GM18951 (cell line): ENCODE results near the gene CNTRL.

ENCODE experiments used
- POLR2A ChIP-seq: IDR thresholded peaks from 4 replicates; pipeline ENCODE4 v1.6.1; 2011; ENCODE audit warnings: mild to moderate bottlenecking; ENCODE audit not compliant: insufficient read length, insufficient read depth; ENCODE audit errors: extremely low read depth
- in situ Hi-C: fragments of 300-500 bp; cut with MboI; formaldehyde crosslinking; loops from one replicate; pipeline ENCODE4 v1.12.0; 2022; ENCODE audit warnings: low sequenced_read_pairs, mixed read lengths, inconsistent platforms; ENCODE audit not compliant: unreplicated experiment

CNTRL gene

DNA sequence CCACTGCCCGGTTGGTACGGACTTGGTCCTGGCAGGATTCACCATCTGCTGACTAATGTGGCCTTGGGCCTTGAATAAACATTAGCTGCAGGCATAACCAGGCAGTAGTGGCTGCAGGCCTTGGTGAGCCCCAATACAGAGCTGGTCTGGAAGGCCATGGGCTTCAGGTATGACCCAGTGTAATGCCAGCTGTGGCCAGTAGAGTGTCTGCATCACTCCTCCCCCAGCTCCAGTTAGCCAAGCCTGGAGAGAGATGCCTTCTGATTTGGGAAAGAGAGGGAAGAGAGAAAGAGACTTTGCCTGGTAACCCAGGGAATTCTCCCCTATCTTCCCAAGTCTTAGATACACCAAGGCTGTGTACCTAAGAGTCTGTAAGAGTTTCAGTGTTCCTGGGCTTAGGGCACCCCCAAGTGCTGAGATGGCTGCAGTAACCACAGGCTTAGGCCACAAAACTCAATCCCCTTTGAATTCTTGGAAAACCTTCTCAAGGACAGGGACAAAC lies 19.1 kb upstream of the CNTRL start:
- in situ Hi-C loops: no loop called here
- TF ChIP-seq POLR2A: no peak

DNA sequence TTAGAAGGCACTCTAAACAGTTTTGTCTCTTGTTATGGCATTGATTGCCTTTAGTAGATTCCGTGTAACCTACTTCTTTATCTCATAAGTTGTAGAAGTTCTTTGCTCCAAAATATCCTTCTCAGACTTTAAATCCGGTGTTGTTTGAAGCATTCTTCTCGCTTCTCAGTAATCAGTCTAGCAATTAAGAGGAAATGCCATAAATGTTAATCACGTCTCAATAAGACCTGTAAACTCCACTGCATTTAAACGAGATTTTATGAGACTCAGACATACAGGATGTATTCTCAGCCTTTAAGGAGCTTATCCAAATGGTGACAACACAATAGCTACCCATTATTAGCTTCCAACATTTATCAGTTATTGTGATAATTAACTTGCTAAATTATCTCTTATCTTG lies 16.9 kb upstream of the CNTRL start:
- TF ChIP-seq POLR2A: no peak
- in situ Hi-C loops: no loop called here

DNA sequence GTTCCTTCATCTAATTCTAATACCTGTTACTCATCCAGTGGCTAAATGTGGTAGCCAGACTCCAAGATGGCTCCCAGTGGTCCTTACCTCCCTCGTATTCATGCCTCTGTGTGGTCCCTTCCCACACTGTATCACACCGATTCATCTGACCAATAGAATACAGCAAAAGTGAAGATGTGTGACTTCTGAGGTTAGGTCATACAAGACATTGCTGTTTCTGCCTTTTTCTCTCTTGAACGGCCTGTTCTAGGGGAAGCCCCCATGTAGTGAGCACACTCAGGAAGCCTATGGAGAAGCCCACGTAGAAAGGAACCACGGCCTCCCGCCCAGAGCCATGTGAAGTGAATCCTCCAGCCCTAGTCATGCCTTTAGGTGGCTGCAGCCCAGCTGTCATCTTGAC lies 15.2 kb upstream of the CNTRL start:
- no peak for TF ChIP-seq POLR2A
- in situ Hi-C loops: no loop called here

DNA sequence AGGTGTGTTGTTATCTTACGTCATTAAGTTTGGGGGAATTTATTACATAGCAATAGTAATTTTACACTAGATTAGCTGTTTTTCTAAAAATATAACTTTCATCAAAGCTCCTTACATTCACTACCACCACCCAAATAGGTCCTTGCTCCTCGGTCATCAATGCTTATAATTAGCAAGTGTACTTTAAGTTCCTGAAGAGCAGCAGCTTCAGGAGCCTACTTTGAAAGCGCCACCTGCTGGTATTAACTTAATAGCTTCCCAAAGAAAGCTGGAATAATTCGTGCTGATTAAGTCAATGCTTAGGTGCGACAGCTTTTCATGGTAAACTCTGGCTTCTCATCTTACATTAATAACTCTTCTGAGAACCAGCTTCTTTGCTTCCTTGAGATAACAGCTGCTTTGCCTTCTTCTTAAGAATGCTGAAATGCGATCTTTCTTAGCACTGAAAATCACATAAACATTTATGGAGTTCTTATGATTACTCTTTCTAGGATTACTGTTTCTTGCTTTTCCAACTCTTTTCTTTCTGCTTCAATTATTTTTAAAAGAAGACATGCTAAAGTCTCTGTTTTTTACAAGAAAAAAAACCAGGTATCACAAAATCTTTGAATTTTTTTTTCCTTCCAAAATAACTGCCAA lies 14.6 kb upstream of the CNTRL start:
- in situ Hi-C loops: loop anchor here (10.0 kb wide), 1 partner anchor 305 kb away; no protein-coding TSS in a partner anchor
- TF ChIP-seq POLR2A: no peak

DNA sequence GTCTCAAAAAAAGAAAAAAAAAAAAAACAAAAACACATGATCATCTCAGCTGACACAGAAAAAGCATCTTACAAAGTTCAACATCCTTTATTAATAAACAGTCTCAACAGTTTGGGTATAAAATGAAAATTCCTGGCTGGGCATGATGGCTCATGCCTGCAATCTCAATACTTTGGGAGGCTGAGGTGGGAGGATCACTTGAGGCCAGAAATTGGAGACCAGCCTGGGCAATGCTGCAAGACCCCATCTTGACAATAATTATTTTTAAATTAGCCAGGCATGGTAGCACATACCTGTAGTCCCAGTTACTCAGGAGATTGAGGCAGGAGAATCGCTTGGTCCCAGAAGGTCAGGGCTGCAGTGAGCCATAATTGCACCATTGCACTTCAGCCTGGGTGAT lies 7.9 kb upstream of the CNTRL start:
- in situ Hi-C loops: loop anchor here (10.0 kb wide), 1 partner anchor 312 kb away; no protein-coding TSS in a partner anchor
- no peak for TF ChIP-seq POLR2A

DNA sequence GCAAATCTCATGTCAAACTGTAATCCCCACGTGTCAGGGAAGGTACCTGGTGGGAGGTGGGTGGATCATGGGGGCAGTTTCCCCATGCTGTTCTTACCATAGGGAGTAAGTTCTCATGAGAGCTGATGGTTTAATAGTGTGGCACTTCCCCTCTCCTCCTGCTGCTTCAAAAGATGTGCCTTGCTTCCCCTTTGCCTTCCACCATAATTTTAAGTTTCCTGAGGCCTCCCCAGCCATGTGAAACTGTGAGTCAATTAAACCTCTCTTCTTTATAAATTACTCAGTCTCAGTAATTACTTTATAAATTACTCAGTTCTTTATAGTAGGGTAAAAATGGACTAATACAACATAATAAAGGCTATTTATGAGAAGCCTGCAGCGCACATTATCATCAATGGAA lies 7.1 kb upstream of the CNTRL start:
- no peak for TF ChIP-seq POLR2A
- in situ Hi-C loops: loop anchor here (10.0 kb wide), 1 partner anchor 313 kb away; no protein-coding TSS in a partner anchor

DNA sequence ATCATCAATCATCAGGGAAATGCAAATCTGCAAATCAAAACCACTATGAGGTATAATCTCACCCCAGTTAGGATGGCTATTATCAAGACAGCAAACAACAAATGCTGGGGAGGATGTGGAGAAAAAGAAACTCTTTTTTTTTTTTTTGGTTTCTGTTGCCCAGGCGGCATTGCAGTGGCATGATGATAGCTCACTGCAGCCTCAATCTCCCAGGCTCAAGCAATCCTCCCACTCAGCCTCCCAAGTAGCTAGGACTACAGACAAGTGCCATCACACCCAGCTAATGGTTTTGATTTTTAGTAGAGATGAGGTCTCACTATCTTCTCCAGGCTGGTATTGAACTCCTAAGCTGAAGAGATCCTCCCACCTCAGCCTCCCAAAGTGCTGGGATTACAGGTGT lies 5.4 kb upstream of the CNTRL start:
- no peak for TF ChIP-seq POLR2A
- in situ Hi-C loops: loop anchor here (10.0 kb wide), 1 partner anchor 315 kb away; no protein-coding TSS in a partner anchor

DNA sequence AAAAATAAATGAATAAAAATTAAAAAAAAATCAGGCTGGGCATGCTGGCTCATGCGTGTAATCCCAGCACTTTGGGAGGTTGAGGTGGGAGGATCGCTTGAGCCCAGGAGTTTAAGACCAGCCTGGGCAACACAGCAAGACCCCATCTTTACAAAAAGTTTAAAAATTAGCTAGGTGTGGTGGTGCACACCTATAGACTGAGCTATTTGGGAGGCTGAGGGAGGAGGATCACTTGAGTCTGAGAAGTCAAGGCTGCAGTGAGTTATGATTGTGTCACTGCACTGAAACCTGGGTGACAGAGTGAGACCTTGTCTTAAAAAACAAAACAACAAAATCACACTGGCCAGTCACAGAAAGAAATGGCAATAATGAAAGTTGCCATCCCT lies 3.4 kb upstream of the CNTRL start:
- TF ChIP-seq POLR2A: no peak

DNA sequence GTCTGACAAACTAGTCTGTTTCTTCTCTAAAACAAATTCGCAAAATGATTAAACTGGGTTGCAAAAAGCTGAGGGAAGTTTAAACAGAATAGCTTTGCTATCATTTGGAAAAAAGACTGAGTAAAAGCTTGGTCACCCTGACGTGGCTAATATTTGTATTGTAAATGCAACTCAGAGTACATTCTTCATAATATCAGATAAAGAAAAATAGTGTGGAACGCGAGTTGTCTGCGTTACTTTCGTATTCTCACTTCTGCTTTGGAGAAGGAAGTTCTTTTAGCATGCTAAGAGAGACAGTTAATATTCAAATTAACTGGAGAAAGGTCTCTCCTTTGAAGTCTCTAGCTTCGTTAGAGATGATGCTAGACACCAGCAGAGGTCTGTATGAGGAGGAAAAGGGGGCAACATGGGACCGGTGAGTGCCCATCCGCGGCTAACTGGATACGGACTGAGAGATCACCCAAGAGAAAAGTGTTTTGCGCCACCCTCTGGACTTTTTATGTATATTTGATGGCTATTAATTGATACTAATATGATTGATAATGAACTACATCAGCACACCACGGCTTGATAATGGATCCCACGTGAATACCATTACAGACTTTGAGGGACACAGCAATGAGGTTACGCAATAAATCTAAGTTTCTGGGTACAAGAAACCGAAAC lies 2.9 kb upstream of the CNTRL start:
- in situ Hi-C loops: no loop called here
- peak; percentile 48 for TF ChIP-seq POLR2A

More for the DNA sequence above, 3.4 kb upstream of the CNTRL start:
- in situ Hi-C loops: no loop called here

DNA sequence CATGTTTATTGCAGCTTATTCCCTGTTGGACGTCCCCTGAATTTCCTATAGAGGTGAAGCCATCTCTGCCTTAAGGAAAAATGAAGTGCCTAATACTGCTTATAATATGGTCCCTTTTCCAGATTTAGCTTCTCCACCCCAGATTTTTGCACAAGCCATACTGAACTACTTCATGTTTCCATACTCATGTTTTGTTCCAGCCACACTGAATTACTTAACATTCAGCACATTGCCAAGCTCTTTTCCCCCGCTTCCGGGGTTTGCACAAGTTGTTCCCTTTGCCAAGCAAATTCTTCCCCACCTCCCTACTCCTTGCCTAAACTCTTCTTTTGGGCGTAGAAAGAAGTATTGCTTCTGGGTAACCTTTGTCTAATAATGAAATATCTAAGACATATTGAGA lies 1.7 kb upstream of the CNTRL start:
- TF ChIP-seq POLR2A: no peak
- in situ Hi-C loops: no loop called here

DNA sequence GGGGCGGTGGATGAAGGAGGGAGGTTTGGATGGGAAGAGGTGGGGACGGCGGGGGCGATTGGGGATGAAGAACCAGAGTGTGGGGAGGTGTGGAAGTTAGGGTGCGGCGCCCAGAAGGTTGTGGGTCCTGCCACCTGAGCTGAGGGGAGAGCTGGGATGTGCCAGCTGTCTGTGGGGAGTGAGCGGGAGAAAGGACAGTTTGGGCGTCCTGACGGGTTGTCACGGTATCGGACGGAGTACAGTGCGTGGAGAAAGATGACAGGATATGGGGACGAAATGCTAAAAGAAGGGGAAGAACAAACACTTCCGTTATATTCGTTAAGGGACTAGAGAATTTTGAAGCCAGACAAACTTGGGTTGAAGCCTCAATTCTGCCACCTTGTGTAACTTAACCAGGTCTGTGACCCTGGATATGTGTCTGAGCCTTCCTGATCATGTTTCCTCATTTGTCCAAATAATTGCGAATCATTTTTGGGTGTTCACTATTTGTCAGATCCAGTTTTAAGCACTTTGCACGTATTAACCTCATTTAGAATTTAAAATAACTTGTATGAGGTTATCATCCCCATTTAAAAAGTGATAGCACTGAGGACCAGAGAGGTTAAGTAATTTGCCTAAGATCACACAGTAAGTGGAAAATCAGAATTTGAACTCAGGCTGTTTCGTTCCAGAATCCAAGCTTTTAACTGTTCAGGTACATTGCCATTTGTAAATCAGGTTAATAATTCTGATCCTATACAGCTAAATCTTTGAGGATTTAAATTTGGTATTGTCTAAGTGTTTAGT lies 689 bp downstream of the CNTRL start:
- in situ Hi-C loops: no loop called here
- no peak for TF ChIP-seq POLR2A

DNA sequence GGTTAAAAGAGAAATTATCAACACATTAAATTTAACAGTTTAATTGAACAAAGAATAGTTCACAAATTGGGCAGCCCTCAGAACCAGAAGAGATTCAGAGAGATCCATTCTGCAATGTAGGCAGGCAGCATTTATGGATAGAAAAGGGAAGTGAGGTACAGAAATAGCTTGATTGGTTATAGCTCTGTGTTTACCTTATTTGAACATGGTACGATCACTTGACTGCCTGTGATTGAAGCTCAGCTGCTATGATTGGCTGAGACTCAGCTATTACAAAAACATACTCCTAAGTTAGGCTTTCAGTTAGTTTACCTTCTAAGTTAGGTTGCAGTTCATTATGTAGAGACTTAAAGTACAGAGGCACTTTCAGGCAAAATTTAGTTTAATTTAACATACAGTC lies 7.3 kb downstream of the CNTRL start:
- no peak for TF ChIP-seq POLR2A
- in situ Hi-C loops: no loop called here

DNA sequence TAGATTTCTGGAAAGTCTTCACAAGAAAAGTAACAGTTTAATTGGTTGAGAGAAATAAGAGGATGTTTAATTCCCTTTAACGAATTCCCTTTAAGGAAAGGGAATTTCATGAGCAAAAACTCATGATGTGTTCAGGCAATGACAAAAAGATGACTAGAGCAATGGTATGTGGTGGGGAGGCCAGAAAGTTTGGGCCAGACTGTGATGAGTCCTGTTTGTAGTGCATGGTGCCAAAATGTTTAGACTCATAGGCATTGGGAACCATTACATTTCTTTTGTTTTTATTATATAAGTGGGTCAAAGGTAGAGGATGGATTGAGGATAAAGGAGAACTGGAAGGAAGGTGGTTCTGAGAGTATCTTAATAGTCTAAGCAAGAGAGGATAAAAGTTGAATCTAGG lies 10.9 kb downstream of the CNTRL start:
- in situ Hi-C loops: no loop called here

More for the DNA sequence above, 10.9 kb downstream of the CNTRL start:
- no peak for TF ChIP-seq POLR2A
